IPS-11a (cell line): Measurements from ENCODE around the gene BTBD1.
"Not testable (repeated sequence)": the region's sequence is repeated elsewhere in the genome, so short reads cannot be mapped to it uniquely, and the experiment has no call there.

ENCODE experiments used
- H3K4me3 ChIP-seq: one replicate; pipeline ENCODE4 v1.5.1; 2013; ENCODE audit warnings: low read depth, low read length, control low read depth

Gene BTBD1

GRCh38 chr15:83062768-83063180 lies 4.3 kb downstream of the BTBD1 start:
- H3K4me3 ChIP-seq, result no peak overlapping the region

- H3K4me3 ChIP-seq, result no peak overlapping the region
Measured at GRCh38 chr15:83061680-83062079, 5.4 kb downstream of the BTBD1 start.

GRCh38 chr15:83057696-83058376 lies 9.2 kb downstream of the BTBD1 start:
- H3K4me3 ChIP-seq, result no peak overlapping the region

GRCh38 chr15:83057002-83057401 lies 10.1 kb downstream of the BTBD1 start:
- no peak overlapping the region for H3K4me3 ChIP-seq

GRCh38 chr15:83053151-83053550 lies 13.9 kb downstream of the BTBD1 start:
- H3K4me3 ChIP-seq, result no peak overlapping the region

- H3K4me3 ChIP-seq, result no peak overlapping the region
Measured at GRCh38 chr15:83046558-83047127, 20.4 kb downstream of the BTBD1 start.

GRCh38 chr15:83044156-83044555 lies 22.9 kb downstream of the BTBD1 start:
- no peak overlapping the region for H3K4me3 ChIP-seq

- no peak overlapping the region for H3K4me3 ChIP-seq
Measured at GRCh38 chr15:83039206-83039605, 27.8 kb downstream of the BTBD1 start.

GRCh38 chr15:83036253-83036652 lies 30.8 kb downstream of the BTBD1 start:
- H3K4me3 ChIP-seq, result no peak overlapping the region

- not testable (repeated sequence) for H3K4me3 ChIP-seq
Measured at GRCh38 chr15:83031234-83031633, 35.8 kb downstream of the BTBD1 start.

- H3K4me3 ChIP-seq, result no peak overlapping the region
Measured at GRCh38 chr15:83030021-83030420, 37.0 kb downstream of the BTBD1 start.

GRCh38 chr15:83018436-83018835 lies 48.6 kb downstream of the BTBD1 start:
- no peak overlapping the region for H3K4me3 ChIP-seq

- no peak overlapping the region for H3K4me3 ChIP-seq
Measured at GRCh38 chr15:83016906-83017305, 50.1 kb downstream of the BTBD1 start.

GRCh38 chr15:83015361-83015760 lies 51.7 kb downstream of the BTBD1 start:
- no peak overlapping the region for H3K4me3 ChIP-seq

- no peak overlapping the region for H3K4me3 ChIP-seq
Measured at GRCh38 chr15:83014205-83014653, 52.8 kb downstream of the BTBD1 start.

GRCh38 chr15:83012636-83013035 lies 54.4 kb downstream of the BTBD1 start:
- H3K4me3 ChIP-seq, result no peak overlapping the region

- H3K4me3 ChIP-seq, result no peak overlapping the region
Measured at GRCh38 chr15:83012076-83012426, 55.0 kb downstream of the BTBD1 start.

- peak within 1 kb of the TSS; percentile 98 for H3K4me3 ChIP-seq
Measured at GRCh38 chr15:83011271-83012075, 55.6 kb downstream of the BTBD1 start, which contains the start of gene C15orf40. Gene C15orf40, minus strand, starts transcription at chr15:83011639. Its CDS starts 32 bp downstream, at chr15:83011607.

- H3K4me3 ChIP-seq, result peak overlapping the region; percentile 98
Measured at GRCh38 chr15:83010709-83011270, 56.3 kb downstream of the BTBD1 start.

- H3K4me3 ChIP-seq, result not testable (repeated sequence)
Measured at GRCh38 chr15:83000672-83001031, 66.4 kb downstream of the BTBD1 start.

GRCh38 chr15:82999905-83000671 lies 67.0 kb downstream of the BTBD1 start:
- no peak overlapping the region for H3K4me3 ChIP-seq
